ENCODE data around the gene ZBTB44. TPM values are rescaled to one million over a fixed set of nuclear protein-coding genes. Genes with fewer than 3 reads are reported as not detected.

The ZBTB44 gene
- total RNA-seq, 1 donor from 2014 or later, result 42.5 TPM

DNA sequence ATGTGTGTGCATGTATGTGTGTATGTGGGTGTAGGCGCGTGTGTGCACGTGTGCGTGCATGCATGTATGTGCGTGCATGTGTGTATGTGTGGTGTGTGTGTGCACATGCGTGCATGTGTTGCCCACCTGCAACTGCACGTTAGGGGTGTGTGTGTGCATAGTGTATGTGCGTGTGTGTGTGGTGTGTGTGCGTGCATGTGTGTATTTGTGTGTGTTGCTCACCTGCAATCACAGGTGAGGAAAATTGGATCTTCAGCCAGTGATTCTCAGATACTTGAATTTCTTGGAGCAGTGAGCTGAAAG, 100.8 kb downstream of the ZBTB44 start:
- DNase-seq (ENCODE audit: low spot score, unreplicated experiment), result peak; percentile 2
- no peaks in the 10 kb centered on the region for H3K27me3 Mint-ChIP-seq
- peaks cover 5% of the 10 kb centered on the region for H3K36me3 Mint-ChIP-seq (ENCODE audit: insufficient read depth)
- H3K4me1 Mint-ChIP-seq (ENCODE audit: low read depth), result peaks cover 4% of the 10 kb centered on the region
- H3K27ac Mint-ChIP-seq, result no peak overlapping the region
- TF ChIP-seq, protein P1, sequence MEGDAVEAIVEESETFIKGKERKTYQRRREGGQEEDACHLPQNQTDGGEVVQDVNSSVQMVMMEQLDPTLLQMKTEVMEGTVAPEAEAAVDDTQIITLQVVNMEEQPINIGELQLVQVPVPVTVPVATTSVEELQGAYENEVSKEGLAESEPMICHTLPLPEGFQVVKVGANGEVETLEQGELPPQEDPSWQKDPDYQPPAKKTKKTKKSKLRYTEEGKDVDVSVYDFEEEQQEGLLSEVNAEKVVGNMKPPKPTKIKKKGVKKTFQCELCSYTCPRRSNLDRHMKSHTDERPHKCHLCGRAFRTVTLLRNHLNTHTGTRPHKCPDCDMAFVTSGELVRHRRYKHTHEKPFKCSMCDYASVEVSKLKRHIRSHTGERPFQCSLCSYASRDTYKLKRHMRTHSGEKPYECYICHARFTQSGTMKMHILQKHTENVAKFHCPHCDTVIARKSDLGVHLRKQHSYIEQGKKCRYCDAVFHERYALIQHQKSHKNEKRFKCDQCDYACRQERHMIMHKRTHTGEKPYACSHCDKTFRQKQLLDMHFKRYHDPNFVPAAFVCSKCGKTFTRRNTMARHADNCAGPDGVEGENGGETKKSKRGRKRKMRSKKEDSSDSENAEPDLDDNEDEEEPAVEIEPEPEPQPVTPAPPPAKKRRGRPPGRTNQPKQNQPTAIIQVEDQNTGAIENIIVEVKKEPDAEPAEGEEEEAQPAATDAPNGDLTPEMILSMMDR (IDR thresholded peaks at IDR 0.05; ENCODE audit: unreplicated experiment), result no peak
- H3K9me3 Mint-ChIP-seq (ENCODE audit: low read depth), result no peaks in the 10 kb centered on the region
- no peak overlapping the region for H3K4me3 Mint-ChIP-seq (ENCODE audit: low read depth)

DNA sequence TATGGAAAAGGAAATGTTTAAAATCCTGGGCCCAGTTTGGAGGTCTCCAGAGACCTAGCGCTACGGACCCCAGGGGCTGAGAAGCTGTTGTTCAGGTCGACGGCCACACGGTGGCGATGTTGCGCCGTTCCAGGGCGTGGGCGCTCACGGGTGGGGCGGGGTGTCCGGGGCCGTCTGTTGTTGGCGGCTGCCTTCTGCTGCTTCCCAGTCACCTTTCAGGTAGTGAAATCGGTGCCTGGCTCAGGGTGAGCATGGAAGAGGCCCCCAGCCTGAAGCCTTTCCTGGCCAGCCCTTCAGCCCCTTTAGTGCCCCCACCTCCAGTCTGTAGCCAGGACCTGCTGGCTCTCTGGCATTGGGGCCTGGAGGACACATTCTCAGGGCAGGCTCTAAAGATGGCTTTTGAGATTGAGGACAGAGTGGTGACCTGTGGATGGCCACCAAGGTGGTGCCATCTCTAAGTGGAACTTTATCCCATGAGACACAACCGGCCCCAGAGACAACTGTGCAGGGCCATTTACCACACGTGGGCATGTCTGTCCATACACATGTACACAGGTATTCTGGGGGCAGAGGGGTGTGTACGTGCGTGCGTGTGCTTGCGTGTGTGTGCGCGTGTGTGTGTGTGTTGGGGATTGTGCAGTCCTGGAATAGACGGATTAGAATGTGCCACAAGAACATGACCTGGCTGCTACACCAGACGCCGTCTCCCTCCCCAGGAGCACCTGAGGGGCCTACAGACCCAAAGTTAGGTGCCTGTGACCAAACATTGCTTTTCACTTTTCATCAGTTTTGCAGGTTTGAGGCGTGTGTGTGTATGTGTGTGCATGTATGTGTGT, 101.4 kb downstream of the ZBTB44 start:
- H3K27me3 Mint-ChIP-seq, result no peaks in the 10 kb centered on the region
- H3K27ac Mint-ChIP-seq, result no peak overlapping the region

DNA sequence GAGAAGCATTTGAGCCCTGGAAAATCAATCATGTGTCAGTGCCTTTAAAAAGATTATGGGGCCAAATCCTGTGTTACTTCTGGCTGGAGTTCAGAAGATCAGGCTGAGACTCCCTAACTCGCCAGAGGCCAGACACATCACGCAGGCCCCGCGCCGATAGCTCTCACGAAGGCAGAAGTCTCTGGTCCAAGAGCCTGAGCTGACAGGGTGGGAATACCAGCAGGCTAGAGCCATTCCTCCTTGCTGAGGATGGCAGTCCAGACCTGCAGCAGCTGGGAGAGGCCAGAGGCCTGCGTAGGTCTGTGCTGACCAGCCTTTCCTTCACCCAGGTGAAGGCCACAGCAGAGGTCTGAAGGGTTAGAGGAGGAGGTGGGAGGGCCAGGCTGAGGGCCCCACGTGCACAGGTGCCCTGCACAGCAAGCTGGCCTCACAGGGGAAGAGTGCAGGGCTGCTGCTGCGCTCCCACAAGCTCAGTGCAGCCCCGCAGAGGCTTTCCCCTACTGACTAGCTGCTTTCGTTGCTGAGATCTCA, 102.2 kb downstream of the ZBTB44 start:
- DNase-seq (ENCODE audit: low spot score, unreplicated experiment), result peak; percentile 9
- H3K27me3 Mint-ChIP-seq, result no peaks in the 10 kb centered on the region
- peaks cover 4% of the 10 kb centered on the region for H3K4me1 Mint-ChIP-seq (ENCODE audit: low read depth)
- H3K4me3 Mint-ChIP-seq (ENCODE audit: low read depth), result no peak overlapping the region
- H3K27ac Mint-ChIP-seq, result no peak overlapping the region
- TF ChIP-seq, protein P1 (IDR thresholded peaks at IDR 0.05; ENCODE audit: unreplicated experiment), result no peak
- H3K36me3 Mint-ChIP-seq (ENCODE audit: insufficient read depth), result peaks cover 8% of the 10 kb centered on the region
- no peaks in the 10 kb centered on the region for H3K9me3 Mint-ChIP-seq (ENCODE audit: low read depth)

More for the DNA sequence above, 101.4 kb downstream of the ZBTB44 start:
- DNase-seq (ENCODE audit: low spot score, unreplicated experiment), result peak; percentile 79
- Mint-ChIP-seq H3K4me3 (ENCODE audit: low read depth) (no peak overlapping the region), H3K4me1 (ENCODE audit: low read depth) (peaks cover 4% of the 10 kb centered on the region), H3K9me3 (ENCODE audit: low read depth) (no peaks in the 10 kb centered on the region), H3K36me3 (ENCODE audit: insufficient read depth) (peaks cover 6% of the 10 kb centered on the region)
- TF ChIP-seq, protein P1 (IDR thresholded peaks at IDR 0.05; ENCODE audit: unreplicated experiment), result peak; percentile 96

DNA sequence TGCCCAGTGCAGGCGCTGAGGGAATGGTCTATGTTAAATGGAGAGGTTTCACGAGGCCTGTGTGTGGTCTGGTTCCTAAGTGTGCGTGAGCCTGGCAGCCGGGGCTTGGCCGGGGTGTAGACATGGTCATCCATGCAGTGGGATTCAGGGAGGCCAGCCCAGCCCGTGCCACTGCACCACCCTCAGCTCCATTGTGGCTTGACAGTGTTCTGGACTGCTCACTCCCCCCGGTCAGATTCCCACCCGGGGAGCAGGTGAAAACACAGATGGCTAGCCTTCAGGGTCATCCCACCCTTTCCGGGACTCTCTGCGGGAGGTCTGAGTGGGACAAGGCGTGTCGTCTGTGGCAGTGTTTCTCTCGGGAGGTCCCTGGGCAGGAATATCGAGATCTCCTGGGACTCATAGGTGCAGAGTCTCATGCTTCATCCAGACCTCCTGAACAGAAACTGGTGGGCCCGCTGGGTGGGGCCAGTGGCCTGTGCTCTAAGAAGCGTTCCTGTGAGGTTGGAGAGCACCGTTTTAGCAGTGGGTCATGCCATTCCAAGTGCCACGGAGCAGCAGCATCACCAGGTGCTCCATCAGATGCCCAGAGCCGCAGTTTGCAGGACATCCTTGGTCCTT, 102.8 kb downstream of the ZBTB44 start:
- peak; percentile 9 for DNase-seq (ENCODE audit: low spot score, unreplicated experiment)
- H3K4me3 Mint-ChIP-seq (ENCODE audit: low read depth), result no peak overlapping the region
- H3K9me3 Mint-ChIP-seq (ENCODE audit: low read depth), result no peaks in the 10 kb centered on the region
- no peak overlapping the region for H3K27ac Mint-ChIP-seq
- H3K36me3 Mint-ChIP-seq (ENCODE audit: insufficient read depth), result peaks cover 8% of the 10 kb centered on the region
- peaks cover 4% of the 10 kb centered on the region for H3K4me1 Mint-ChIP-seq (ENCODE audit: low read depth)
- TF ChIP-seq, protein P1 (IDR thresholded peaks at IDR 0.05; ENCODE audit: unreplicated experiment), result no peak
- no peaks in the 10 kb centered on the region for H3K27me3 Mint-ChIP-seq

DNA sequence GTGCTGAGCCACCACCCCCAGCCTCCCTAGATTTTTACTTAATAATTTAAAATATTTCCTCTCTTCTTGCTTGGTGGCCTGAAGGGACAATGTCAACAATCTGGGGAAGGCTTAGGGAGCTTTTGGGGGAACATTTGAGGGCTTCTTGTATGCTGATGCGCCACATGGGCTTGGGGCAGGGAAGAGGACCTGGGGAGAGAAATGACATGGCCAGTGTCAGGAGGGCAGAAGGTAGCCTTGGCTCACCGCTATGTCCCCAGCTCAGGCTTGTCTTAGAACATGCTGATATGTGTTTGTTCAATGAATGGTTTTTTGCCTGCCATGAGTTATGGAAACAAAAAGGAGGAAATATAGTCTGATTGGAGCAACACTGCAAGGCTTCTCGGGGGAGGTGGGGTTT, 103.6 kb downstream of the ZBTB44 start:
- H3K9me3 Mint-ChIP-seq (ENCODE audit: low read depth), result no peaks in the 10 kb centered on the region
- H3K36me3 Mint-ChIP-seq (ENCODE audit: insufficient read depth), result peaks cover 8% of the 10 kb centered on the region
- TF ChIP-seq, protein P1 (IDR thresholded peaks at IDR 0.05; ENCODE audit: unreplicated experiment), result no peak
- no peaks in the 10 kb centered on the region for H3K4me1 Mint-ChIP-seq (ENCODE audit: low read depth)
- no peak for DNase-seq (ENCODE audit: low spot score, unreplicated experiment)
- H3K4me3 Mint-ChIP-seq (ENCODE audit: low read depth), result no peak overlapping the region
- no peak overlapping the region for H3K27ac Mint-ChIP-seq
- no peaks in the 10 kb centered on the region for H3K27me3 Mint-ChIP-seq
